B cell (primary cell): ENCODE results near the gene TESMIN. TPM values are rescaled to one million over a fixed set of nuclear protein-coding genes. Genes with fewer than 3 reads are reported as not detected.

Experiments used
- ATAC-seq: fragments of 200-7000 bp; cut with Tn5 transposase; one replicate; pipeline ENCODE4 v1.10.0; 2021; ENCODE audit warnings: low read depth, mild to moderate bottlenecking, moderate number of reproducible peaks, moderate library complexity
- CTCF ChIA-PET: fragments of 350-600 bp; sonication (Branson Sonifier 250); formaldehyde crosslinking; loops from one replicate; lab custom pipeline; 2021; ENCODE audit warnings: antibody characterized with exemption, inconsistent platforms; lab: Charles Lee
- POLR2A ChIA-PET: fragments of 350-600 bp; sonication (Branson Sonifier 250); formaldehyde crosslinking; loops from one replicate; lab custom pipeline; 2021; ENCODE audit warnings: antibody characterized with exemption; lab: Charles Lee
- DNase-seq: peaks from one replicate; pipeline ENCODE4 v3.0.0; 2013
- H2AFZ ChIP-seq: 2 replicates; pipeline ENCODE4 v1.6.1; 2012; ENCODE audit warnings: mild to moderate bottlenecking, low read depth, low read length; ENCODE audit not compliant: insufficient read depth, poor library complexity, severe bottlenecking
- H3K27ac ChIP-seq, 2 donors: 1 replicate in 1 of 2; 2 replicates in 1 of 2; pipeline ENCODE4 v1.5.1; 2012 to 2013; ENCODE audit warnings: low read length in 2 of 2, mild to moderate bottlenecking in 2 of 2, moderate library complexity in 1 of 2
- H3K27me3 ChIP-seq, 4 experiments: fragments of 200-600 bp in 1 of 4; sonication (generic) in 1 of 4; replicated peaks in 1 of 4; 1 replicate in 2 of 4; 2 replicates in 2 of 4; pipeline versions ENCODE4 v1.6.1 to v1.7.0; 2013 to 2016; ENCODE audit warnings: low read length in 3 of 4, mild to moderate bottlenecking in 2 of 4, mixed read lengths in 1 of 4, moderate library complexity in 1 of 4; ENCODE audit not compliant: insufficient read depth in 4 of 4, control insufficient read depth in 3 of 4; ENCODE audit errors: control extremely low read depth in 1 of 4
- H3K36me3 ChIP-seq, 2 experiments: replicated peaks in 1 of 2; 1 replicate in 1 of 2; 2 replicates in 1 of 2; pipeline versions ENCODE4 v1.6.1 to v1.7.1; 2013; ENCODE audit warnings: low read length in 1 of 2; ENCODE audit not compliant: insufficient read depth in 2 of 2, control insufficient read depth in 1 of 2; ENCODE audit errors: control extremely low read depth in 1 of 2, extremely low read depth in 1 of 2
- H3K4me1 ChIP-seq, 2 donors: fragments of 200-600 bp in 1 of 2; sonication (generic) in 1 of 2; 1 replicate in 1 of 2; 2 replicates in 1 of 2; pipeline versions ENCODE4 v1.5.1 to v1.6.1; 2013 to 2017; ENCODE audit warnings: low read length in 2 of 2; ENCODE audit not compliant: control insufficient read depth in 2 of 2, insufficient read depth in 2 of 2
- H3K4me2 ChIP-seq: replicated peaks from 2 replicates; pipeline ENCODE3; 2012; ENCODE audit warnings: mild to moderate bottlenecking, low read depth, low read length; ENCODE audit not compliant: poor library complexity, severe bottlenecking
- H3K4me3 ChIP-seq, 5 experiments: fragments of 200-600 bp in 1 of 5; sonication (generic) in 1 of 5; 1 replicate in 3 of 5; 2 replicates in 2 of 5; pipeline versions ENCODE4 v1.5.1 to v1.7.0; 2011 to 2016; ENCODE audit warnings: low read length in 4 of 5, mild to moderate bottlenecking in 4 of 5, low read depth in 2 of 5, control low read depth in 1 of 5, moderate library complexity in 1 of 5; ENCODE audit not compliant: insufficient read depth in 1 of 5; ENCODE audit errors: control extremely low read depth in 1 of 5, extremely low read depth in 1 of 5
- H3K79me2 ChIP-seq: fragments of 200-600 bp; sonication (generic); one replicate; pipeline ENCODE4 v1.6.0; 2016; ENCODE audit warnings: low read length; ENCODE audit not compliant: control insufficient read depth, insufficient read depth
- H3K9ac ChIP-seq: fragments of 200-600 bp; sonication (generic); 2 replicates; pipeline ENCODE4 v1.6.1; 2017; ENCODE audit warnings: mild to moderate bottlenecking, low read length, moderate library complexity
- H3K9me3 ChIP-seq, 3 donors: one replicate each; pipeline versions ENCODE4 v1.6.1 to v1.7.1; 2013; ENCODE audit warnings: low read length in 2 of 3; ENCODE audit not compliant: control insufficient read depth in 2 of 3, insufficient read depth in 1 of 3; ENCODE audit errors: control extremely low read depth in 1 of 3
- H4K20me1 ChIP-seq: 2 replicates; pipeline ENCODE4 v1.6.0; 2012; ENCODE audit warnings: mild to moderate bottlenecking, low read length; ENCODE audit not compliant: insufficient read depth, control insufficient read depth, poor library complexity, severe bottlenecking
- H3K27ac Mint-ChIP-seq: one replicate; pipeline ENCODE4 v1.8.0; 2021; ENCODE audit warnings: mixed read lengths
- H3K27me3 Mint-ChIP-seq: one replicate; pipeline ENCODE4 v1.8.0; 2021; ENCODE audit warnings: mixed read lengths
- H3K4me1 Mint-ChIP-seq: one replicate; pipeline ENCODE4 v1.8.0; 2021; ENCODE audit warnings: mixed read lengths
- H3K4me3 Mint-ChIP-seq: one replicate; pipeline ENCODE4 v1.8.0; 2021; ENCODE audit warnings: mixed read lengths
- H3K9me3 Mint-ChIP-seq: one replicate; pipeline ENCODE4 v1.8.0; 2022; ENCODE audit warnings: mixed read lengths; ENCODE audit not compliant: insufficient read depth
- EZH2 ChIP-seq: IDR thresholded peaks from 2 replicates; pipeline ENCODE4 v1.6.1; 2012; ENCODE audit warnings: borderline replicate concordance, low read depth, mild to moderate bottlenecking, moderate library complexity, low read length; ENCODE audit not compliant: insufficient read depth, poor library complexity, severe bottlenecking
- WGBS: methylation state at CpG from one replicate; pipeline ENCODE4 v1.1.5; 2013; ENCODE audit warnings: missing lambda C conversion rate; ENCODE audit not compliant: insufficient coverage; 5-methylcytosine and 5-hydroxymethylcytosine counted together
- intact Hi-C: fragments of 100-400 bp; cut with micrococcal nuclease; formaldehyde crosslinking; loops from one replicate; pipeline ENCODE4 v1.10.0; 2022
- polyA plus RNA-seq: library from polyadenylated mRNA; depleted of rRNA; stranded (reverse); fragments of >200 nt; gene quantifications from 2 replicates; pipeline ENCODE4 v1.2.3, GENCODE V29; 2012
- total RNA-seq, 2 donors: library from RNA; stranded (reverse); fragments of 120-200 nt in 1 of 2; gene quantifications; 1 replicate in 1 of 2; 2 replicates in 1 of 2; pipeline versions ENCODE4 v1.2.3 to v1.2.4, GENCODE V29; 2013 to 2022
- TF ChIP-seq, protein P1 (sequence below): fragments of 200-600 bp; IDR thresholded peaks from one replicate; pipeline ENCODE4 v1.8.0; 2022; ENCODE audit warnings: antibody characterized with exemption, mild to moderate bottlenecking

TESMIN gene
- total and polyA plus RNA-seq, 2 donors (not counting 1 experiment from before 2014, with no cell fraction given): 3.2 to 4.3 TPM

- Histone ChIP-seq H3K36me3 (no peaks in the 10 kb centered on the region), H3K27ac (no peak overlapping the region), H3K9ac (no peak overlapping the region), H3K4me2 (no peak overlapping the region), H3K27me3 (no peaks in the 10 kb centered on the region), H4K20me1 (no peaks in the 10 kb centered on the region), H2AFZ (no peak overlapping the region), H3K4me1 (no peaks in the 10 kb centered on the region), H3K4me3 (no peak overlapping the region), H3K9me3 (no peaks in the 10 kb centered on the region), H3K79me2 (no peaks in the 10 kb centered on the region)
- Mint-ChIP-seq H3K4me3 (no peak overlapping the region), H3K27ac (no peak overlapping the region), H3K27me3 (peaks cover 3% of the 10 kb centered on the region), H3K4me1 (no peaks in the 10 kb centered on the region), H3K9me3 (no peaks in the 10 kb centered on the region)
- ChIA-PET CTCF (no interaction called here), POLR2A (no interaction called here)
- no peak for DNase-seq
- ATAC-seq: no peak
- no peak for TF ChIP-seq EZH2
- TF ChIP-seq, protein P1, sequence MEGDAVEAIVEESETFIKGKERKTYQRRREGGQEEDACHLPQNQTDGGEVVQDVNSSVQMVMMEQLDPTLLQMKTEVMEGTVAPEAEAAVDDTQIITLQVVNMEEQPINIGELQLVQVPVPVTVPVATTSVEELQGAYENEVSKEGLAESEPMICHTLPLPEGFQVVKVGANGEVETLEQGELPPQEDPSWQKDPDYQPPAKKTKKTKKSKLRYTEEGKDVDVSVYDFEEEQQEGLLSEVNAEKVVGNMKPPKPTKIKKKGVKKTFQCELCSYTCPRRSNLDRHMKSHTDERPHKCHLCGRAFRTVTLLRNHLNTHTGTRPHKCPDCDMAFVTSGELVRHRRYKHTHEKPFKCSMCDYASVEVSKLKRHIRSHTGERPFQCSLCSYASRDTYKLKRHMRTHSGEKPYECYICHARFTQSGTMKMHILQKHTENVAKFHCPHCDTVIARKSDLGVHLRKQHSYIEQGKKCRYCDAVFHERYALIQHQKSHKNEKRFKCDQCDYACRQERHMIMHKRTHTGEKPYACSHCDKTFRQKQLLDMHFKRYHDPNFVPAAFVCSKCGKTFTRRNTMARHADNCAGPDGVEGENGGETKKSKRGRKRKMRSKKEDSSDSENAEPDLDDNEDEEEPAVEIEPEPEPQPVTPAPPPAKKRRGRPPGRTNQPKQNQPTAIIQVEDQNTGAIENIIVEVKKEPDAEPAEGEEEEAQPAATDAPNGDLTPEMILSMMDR: no peak
- 91% methylated on average over 11 of the region's 11 CpGs for WGBS
- intact Hi-C loops: no loop called here
Observed at GRCh38 chr11:68710409-68710808, 40.9 kb downstream of the TESMIN start.

DNA sequence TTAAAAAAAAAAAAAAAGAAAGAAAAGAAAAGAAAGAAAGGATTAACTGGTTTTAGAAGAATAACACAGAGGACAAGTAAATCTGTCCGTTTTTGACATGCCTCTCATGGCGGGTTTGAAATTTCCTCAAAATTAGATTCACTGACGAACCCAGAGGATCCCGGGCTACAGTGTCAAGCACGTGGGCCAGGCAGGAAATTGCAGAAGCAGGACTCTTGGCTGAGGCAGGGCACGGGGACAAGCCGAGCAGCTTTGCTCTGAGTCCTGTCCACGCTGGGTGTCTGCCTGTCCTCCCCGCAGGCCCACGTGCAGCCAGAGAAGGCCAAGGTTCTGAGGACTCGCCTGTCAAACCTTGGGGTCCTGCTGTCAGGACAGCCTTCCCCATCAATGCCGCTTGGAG lies 42.3 kb downstream of the TESMIN start:
- Histone ChIP-seq H3K4me1 (no peaks in the 10 kb centered on the region), H3K9me3 (no peaks in the 10 kb centered on the region), H3K79me2 (no peaks in the 10 kb centered on the region), H3K4me3 (no peak overlapping the region), H3K27ac (no peak overlapping the region), H3K9ac (no peak overlapping the region), H3K27me3 (no peaks in the 10 kb centered on the region), H4K20me1 (no peaks in the 10 kb centered on the region), H3K36me3 (no peaks in the 10 kb centered on the region), H3K4me2 (no peak overlapping the region), H2AFZ (no peak overlapping the region)
- no peaks in the 10 kb centered on the region for H3K9me3 Mint-ChIP-seq
- no peaks in the 10 kb centered on the region for H3K4me1 Mint-ChIP-seq
- WGBS: 93% methylated on average over 12 of the region's 12 CpGs
- H3K4me3 Mint-ChIP-seq: no peak overlapping the region
- ChIA-PET CTCF (no interaction called here), POLR2A (no interaction called here)
- ATAC-seq: no peak
- H3K27me3 Mint-ChIP-seq: peaks cover 2% of the 10 kb centered on the region
- no peak for DNase-seq
- intact Hi-C loops: no loop called here
- TF ChIP-seq, protein P1: no peak
- TF ChIP-seq EZH2: no peak
- H3K27ac Mint-ChIP-seq: no peak overlapping the region
